ENCODE results near the gene MYL4. TPM values are rescaled to one million over a fixed set of nuclear protein-coding genes. Genes with fewer than 3 reads are reported as not detected.

The MYL4 gene
- total and polyA plus RNA-seq, 10 of the 15 experiments (the other 5 are each of a cell fraction or from before 2014, with no cell fraction given), result 0.23 to 1.6 (median 0.58) TPM; not detected in 3

DNA sequence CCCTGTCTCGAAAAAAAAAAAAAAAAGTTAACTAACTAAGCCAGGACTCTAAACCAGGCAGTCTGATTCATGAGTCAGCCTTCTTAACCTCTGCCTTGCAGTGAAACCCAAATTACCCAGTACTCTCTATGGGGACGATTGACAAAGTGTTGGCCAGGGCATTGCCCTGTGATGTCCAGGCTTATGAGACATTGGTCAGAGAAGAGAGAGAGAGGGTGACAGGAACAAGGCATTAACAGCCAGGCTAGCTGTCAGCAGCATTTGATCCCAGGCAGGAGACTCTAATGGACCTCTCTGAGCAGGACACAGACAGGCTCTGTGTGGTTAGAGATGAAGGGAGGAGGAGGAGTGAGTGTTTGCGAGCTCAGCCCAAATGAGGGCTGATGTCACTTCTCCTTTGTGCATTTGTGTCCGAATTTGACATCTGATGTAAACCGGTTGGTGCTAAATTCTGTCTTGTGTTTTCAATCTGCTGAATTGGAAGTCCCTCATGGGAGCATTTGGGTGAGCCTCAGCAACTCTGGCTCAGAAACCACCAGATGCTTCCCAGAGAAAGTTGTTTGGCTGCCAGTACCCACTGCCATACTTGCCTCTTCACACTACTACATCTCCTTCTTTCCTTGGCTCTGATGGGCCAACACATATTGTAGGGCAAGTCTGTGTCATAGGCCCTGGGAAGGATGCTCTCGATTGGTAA lies 4.3 kb upstream of the MYL4 start (continued):
- TF ChIP-seq NFXL1 (IDR thresholded peaks at IDR 0.05; ENCODE audit: borderline replicate concordance) (no peak), CEBPZ (IDR thresholded peaks at IDR 0.05; ENCODE audit: low read depth, low read length) (no peak), KAT2A (conservative IDR thresholded peaks at IDR 0.05; ENCODE audit: control insufficient read depth, low read depth, low read length) (no peak), SMC3 (IDR thresholded peaks at IDR 0.05; ENCODE audit: borderline replicate concordance, low read length) (no peak), MTA3 (IDR thresholded peaks at IDR 0.05; ENCODE audit: borderline replicate concordance, low read length) (no peak), HDAC6 (IDR thresholded peaks at IDR 0.05; ENCODE audit: unreplicated experiment) (no peak), ZBTB11 (CRISPR knock-in tag; IDR thresholded peaks at IDR 0.05) (no peak), SPI1 (IDR thresholded peaks at IDR 0.05; ENCODE audit: borderline replicate concordance, insufficient read depth, low read depth, low read length) (peak; percentile 74), NFIC (IDR thresholded peaks at IDR 0.05; ENCODE audit: low read depth, low read length) (no peak; the same call in 1 of the 2 replicates), POU2F2 (IDR thresholded peaks at IDR 0.05; ENCODE audit: borderline replicate concordance, low read depth, low read length) (0 out of 3 replicates have a peak, but pooled peaks have one; percentile 11), BRCA1 (IDR thresholded peaks at IDR 0.05; ENCODE audit: low read depth, low read length) (no peak), NFYA (IDR thresholded peaks at IDR 0.05; ENCODE audit: borderline replicate concordance, low read depth, low read length) (no peak), SIX5 (IDR thresholded peaks at IDR 0.05; ENCODE audit: low read depth, low read length, severe bottlenecking) (no peak), CHD2 (IDR thresholded peaks at IDR 0.05; ENCODE audit: borderline replicate concordance, low read depth, low read length) (no peak), CBX3 (IDR thresholded peaks at IDR 0.05; ENCODE audit: borderline replicate concordance, low read depth) (no peak)
- TF ChIP-seq, protein P1, sequence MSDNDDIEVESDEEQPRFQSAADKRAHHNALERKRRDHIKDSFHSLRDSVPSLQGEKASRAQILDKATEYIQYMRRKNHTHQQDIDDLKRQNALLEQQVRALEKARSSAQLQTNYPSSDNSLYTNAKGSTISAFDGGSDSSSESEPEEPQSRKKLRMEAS (IDR thresholded peaks at IDR 0.05; ENCODE audit: low read depth, low read length), result no peak
- TF ChIP-seq, protein P2, sequence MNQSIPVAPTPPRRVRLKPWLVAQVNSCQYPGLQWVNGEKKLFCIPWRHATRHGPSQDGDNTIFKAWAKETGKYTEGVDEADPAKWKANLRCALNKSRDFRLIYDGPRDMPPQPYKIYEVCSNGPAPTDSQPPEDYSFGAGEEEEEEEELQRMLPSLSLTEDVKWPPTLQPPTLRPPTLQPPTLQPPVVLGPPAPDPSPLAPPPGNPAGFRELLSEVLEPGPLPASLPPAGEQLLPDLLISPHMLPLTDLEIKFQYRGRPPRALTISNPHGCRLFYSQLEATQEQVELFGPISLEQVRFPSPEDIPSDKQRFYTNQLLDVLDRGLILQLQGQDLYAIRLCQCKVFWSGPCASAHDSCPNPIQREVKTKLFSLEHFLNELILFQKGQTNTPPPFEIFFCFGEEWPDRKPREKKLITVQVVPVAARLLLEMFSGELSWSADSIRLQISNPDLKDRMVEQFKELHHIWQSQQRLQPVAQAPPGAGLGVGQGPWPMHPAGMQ (IDR thresholded peaks at IDR 0.05; ENCODE audit: borderline replicate concordance), result no peak

Measured in GM12878 (cell line).